ENCODE results near the gene SREBF2.

SREBF2 gene

DNA sequence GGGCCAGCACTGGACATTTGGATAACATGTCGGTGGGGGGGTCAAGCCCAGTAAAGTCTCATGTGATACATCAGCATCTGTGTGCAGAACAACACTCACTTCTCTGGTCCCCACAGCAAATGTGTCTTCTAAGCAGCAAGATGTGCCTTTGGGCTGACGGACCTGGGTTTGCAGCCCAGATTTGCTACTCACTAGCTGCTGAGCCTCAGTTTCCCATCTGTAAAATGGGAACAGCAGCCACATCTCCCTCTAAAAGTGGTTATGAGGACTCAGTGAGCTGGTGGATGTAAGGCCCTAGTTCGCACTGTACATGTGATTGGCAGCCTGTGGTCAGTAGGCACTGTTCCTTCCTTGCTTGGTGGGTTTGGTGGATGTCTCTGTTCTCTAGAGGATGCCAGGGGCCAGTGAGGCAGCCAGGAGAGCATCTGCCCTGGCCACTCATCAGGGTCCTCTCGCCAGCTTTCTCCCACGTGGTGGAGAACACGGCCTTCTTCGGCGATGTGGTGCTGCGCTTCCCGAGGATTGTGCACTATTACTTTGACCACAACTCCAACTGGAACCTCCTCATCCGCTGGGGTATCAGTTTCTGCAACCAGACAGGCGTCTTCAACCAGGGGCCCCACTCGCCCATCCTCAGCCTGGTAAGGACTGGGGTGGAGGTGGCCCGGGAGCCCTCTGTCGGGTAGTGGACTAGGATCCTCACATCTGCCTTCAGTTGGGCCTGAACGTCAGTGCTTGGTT lies 19.9 kb upstream of the SREBF2 start:
- no peak for DNase-seq (ENCODE audit: low spot score)
- CTCF ChIA-PET = no interaction called here
- peak overlapping the region; percentile 15; the same call in 1 of the 2 replicates for H3K27ac ChIP-seq
- POLR2A ChIA-PET (ENCODE audit: low non-redundant PET) = no interaction called here
- TF ChIP-seq, protein P1, sequence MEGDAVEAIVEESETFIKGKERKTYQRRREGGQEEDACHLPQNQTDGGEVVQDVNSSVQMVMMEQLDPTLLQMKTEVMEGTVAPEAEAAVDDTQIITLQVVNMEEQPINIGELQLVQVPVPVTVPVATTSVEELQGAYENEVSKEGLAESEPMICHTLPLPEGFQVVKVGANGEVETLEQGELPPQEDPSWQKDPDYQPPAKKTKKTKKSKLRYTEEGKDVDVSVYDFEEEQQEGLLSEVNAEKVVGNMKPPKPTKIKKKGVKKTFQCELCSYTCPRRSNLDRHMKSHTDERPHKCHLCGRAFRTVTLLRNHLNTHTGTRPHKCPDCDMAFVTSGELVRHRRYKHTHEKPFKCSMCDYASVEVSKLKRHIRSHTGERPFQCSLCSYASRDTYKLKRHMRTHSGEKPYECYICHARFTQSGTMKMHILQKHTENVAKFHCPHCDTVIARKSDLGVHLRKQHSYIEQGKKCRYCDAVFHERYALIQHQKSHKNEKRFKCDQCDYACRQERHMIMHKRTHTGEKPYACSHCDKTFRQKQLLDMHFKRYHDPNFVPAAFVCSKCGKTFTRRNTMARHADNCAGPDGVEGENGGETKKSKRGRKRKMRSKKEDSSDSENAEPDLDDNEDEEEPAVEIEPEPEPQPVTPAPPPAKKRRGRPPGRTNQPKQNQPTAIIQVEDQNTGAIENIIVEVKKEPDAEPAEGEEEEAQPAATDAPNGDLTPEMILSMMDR (conservative IDR thresholded peaks at IDR 0.05; ENCODE audit: low read depth) = no peak

DNA sequence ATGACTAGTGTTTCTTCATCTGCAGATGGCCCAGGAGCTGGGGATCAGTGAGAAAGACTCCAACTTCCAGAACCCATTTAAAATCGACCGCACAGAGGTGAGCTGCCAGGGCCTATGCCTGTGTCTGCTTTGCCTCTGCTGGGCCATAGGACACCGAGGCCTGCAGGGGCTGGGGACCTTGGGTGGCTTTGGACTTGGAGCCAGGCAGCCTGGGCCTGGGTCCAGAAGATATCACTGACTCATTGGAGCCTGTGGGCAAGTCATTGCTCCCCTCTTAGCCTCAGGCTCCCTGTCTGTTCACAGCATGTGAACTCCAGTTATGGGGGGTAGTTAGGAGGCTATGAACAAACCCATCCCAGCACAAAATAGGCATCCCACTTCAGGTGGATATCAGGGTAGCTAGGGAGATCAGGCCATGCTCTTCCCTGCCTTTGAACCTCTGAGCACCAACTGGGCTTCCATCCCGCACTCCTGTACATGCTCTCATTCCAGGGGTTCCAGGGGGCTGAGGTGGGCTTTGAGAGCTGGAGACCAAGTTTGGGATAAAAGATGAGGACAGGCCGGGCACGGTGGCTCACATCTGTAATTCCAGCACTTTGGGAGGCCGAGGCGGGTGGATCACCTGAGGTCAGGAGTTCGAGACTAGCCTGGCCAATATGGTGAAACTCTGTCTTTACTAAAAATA lies 19.0 kb upstream of the SREBF2 start:
- TF ChIP-seq, protein P1 (conservative IDR thresholded peaks at IDR 0.05; ENCODE audit: low read depth) = no peak
- peak overlapping the region; percentile 15 for H3K27ac ChIP-seq
- POLR2A ChIA-PET (ENCODE audit: low non-redundant PET) = no interaction called here
- no peak for DNase-seq (ENCODE audit: low spot score)
- CTCF ChIA-PET = interaction anchor here (1.1 kb wide), 1 partner anchor 117 kb away, joined by 3 read pairs; no protein-coding TSS in a partner anchor

DNA sequence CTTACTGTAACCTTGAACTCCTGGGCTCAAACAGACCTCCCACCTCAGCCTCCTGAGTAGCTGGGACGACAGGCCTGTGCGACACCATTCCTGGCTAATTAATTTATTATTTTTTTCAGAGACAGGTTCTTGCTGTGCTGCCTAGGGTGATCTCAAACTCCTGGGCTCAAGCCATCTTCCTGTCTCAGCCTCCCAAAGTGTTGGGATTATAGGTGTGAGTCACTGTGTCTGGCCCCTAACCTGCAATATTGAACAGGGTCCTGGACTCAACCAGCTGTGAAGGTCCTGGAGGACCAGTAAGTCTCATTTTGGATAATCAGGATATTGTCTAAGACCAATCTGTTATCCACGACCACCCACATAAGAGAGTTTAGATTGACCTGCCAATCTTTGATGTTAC lies 17.2 kb upstream of the SREBF2 start:
- TF ChIP-seq, protein P1 (conservative IDR thresholded peaks at IDR 0.05; ENCODE audit: low read depth) = no peak
- POLR2A ChIA-PET (ENCODE audit: low non-redundant PET) = no interaction called here
- DNase-seq (ENCODE audit: low spot score) = no peak
- H3K27ac ChIP-seq = no peak overlapping the region
- CTCF ChIA-PET = no interaction called here

DNA sequence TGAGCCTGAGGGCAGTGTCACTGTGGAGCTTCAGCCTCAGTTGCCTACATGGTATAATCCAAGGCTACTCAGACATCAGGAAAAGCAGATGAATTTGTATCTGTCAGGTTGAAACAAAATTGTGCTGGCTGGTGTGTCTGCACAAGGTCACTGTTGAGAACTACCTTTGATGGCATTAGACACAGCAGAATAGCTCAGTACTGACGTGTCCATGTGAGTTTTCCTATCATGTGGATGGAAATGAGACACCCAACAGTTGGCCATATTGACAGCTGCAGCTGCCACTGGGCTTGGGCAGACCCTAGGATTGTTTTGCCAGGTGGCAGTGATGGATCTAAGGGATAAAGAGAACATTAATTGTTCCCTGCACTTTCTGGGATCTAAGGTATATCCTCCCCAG lies 16.7 kb upstream of the SREBF2 start:
- H3K27ac ChIP-seq = no peak overlapping the region
- TF ChIP-seq, protein P1 (conservative IDR thresholded peaks at IDR 0.05; ENCODE audit: low read depth) = no peak
- POLR2A ChIA-PET (ENCODE audit: low non-redundant PET) = no interaction called here
- CTCF ChIA-PET = no interaction called here
- no peak for DNase-seq (ENCODE audit: low spot score)

DNA sequence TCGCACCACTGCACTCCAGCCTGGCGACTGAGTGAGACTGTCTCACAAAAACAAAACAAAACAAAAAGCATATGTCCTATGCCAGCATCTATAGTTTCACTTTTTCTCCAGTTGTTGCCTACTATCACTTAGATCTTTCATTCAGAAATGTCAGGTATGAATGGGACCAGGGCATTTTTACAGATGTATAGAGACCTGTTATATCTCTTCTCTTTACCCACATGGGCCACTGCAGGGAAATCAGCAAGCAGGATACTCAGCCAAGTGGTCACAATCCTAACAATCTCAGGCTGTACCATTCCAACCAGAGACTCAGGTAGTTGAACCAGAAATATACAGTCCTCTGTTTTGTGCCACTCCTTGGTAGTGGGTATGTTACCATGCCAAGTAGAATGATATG lies 16.0 kb upstream of the SREBF2 start:
- TF ChIP-seq, protein P1 (conservative IDR thresholded peaks at IDR 0.05; ENCODE audit: low read depth) = no peak
- ChIA-PET POLR2A (ENCODE audit: low non-redundant PET) (no interaction called here), CTCF (interaction anchor here (0.6 kb wide), 1 partner anchor 11 kb away, joined by 3 read pairs; no protein-coding TSS in a partner anchor)
- DNase-seq (ENCODE audit: low spot score) = no peak
- no peak overlapping the region for H3K27ac ChIP-seq

DNA sequence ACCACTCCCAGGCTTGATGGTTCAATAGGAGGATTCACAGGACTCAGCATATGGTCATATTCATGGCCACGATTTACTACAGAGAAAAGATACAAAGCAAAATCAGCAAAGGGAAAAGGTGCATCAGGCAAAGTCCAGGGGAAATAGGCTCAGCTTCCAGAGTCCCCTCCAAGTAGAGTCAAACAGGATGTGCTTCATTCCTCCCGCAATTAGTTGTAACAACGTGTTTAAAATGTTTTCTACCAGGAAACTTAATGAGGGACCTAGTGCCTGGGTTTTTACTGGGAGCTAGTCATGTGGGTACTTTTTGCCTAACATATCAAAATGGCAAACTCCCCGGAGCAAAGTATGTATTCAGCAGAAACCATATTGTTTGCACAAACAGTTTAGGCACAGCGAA lies 14.9 kb upstream of the SREBF2 start:
- DNase-seq (ENCODE audit: low spot score) = no peak
- ChIA-PET POLR2A (ENCODE audit: low non-redundant PET) (no interaction called here), CTCF (interaction anchor here (1.2 kb wide), 1 partner anchor 121 kb away, joined by 3 read pairs; no protein-coding TSS in a partner anchor)
- no peak overlapping the region for H3K27ac ChIP-seq
- TF ChIP-seq, protein P1 (conservative IDR thresholded peaks at IDR 0.05; ENCODE audit: low read depth) = no peak

All from RWPE1 (cell line).